Measurements from ENCODE around the gene GPX6. TPM values are rescaled to one million over a fixed set of nuclear protein-coding genes. Genes with fewer than 3 reads are reported as not detected.
"Not testable (repeated sequence)": the region's sequence is repeated elsewhere in the genome, so short reads cannot be mapped to it uniquely, and the experiment has no call there.

Gene GPX6
- total and polyA plus RNA-seq, 2 experiments from 2014 or later, result 0.41 TPM; not detected in 1

DNA sequence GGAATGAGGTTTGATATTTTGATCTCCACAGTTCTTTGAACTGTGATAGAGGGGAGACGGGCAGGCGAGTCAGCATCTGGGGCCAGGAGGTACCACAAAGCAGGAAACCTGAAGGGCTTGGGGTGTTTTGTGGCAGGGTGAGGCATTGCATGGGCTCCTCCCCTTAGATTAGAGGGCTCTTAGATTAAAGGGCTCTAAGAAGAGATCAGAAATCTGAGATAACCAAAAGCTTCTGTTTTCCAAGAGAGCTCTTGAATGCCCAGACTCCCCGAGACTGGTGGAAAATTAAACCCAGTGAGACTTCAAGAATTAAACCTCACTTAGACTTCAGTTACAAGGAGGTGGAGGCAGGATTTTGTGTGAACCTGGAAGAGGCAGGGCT lies 7.6 kb upstream of the GPX6 start:
- Histone ChIP-seq H2AFZ (no peak overlapping the region), H3K4me2 (no peak overlapping the region), H3K4me1 (ENCODE audit: insufficient read depth) (no peaks in the 10 kb centered on the region), H3K36me3 (replicated peaks; ENCODE audit: insufficient read depth, low read depth) (no peaks in the 10 kb centered on the region), H3K79me2 (no peaks in the 10 kb centered on the region), H3K4me3 (no peak overlapping the region), H3K27me3 (peaks cover 4% of the 10 kb centered on the region), H4K20me1 (ENCODE audit: insufficient read depth, poor library complexity, severe bottlenecking) (no peaks in the 10 kb centered on the region), H3K9me2 (replicated peaks; ENCODE audit: insufficient read depth) (no peaks in the 10 kb centered on the region), H3K27ac (no peak overlapping the region), H3K9me3 (ENCODE audit: low read depth) (no peaks in the 10 kb centered on the region)
- no peak for DNase-seq (ENCODE audit: low spot score)
- TF ChIP-seq EZH2 (IDR thresholded peaks at IDR 0.05; ENCODE audit: borderline replicate concordance) (no peak), CTCF (IDR thresholded peaks at IDR 0.05; ENCODE audit: poor library complexity) (no peak), EZH2phosphoT487 (IDR thresholded peaks at IDR 0.05; ENCODE audit: low read depth, severe bottlenecking, unreplicated experiment) (no peak)
- WGBS (ENCODE audit: low lambda C conversion rate, missing lambda C conversion rate), result 32% methylated on average over 3 of the region's 3 CpGs

DNA sequence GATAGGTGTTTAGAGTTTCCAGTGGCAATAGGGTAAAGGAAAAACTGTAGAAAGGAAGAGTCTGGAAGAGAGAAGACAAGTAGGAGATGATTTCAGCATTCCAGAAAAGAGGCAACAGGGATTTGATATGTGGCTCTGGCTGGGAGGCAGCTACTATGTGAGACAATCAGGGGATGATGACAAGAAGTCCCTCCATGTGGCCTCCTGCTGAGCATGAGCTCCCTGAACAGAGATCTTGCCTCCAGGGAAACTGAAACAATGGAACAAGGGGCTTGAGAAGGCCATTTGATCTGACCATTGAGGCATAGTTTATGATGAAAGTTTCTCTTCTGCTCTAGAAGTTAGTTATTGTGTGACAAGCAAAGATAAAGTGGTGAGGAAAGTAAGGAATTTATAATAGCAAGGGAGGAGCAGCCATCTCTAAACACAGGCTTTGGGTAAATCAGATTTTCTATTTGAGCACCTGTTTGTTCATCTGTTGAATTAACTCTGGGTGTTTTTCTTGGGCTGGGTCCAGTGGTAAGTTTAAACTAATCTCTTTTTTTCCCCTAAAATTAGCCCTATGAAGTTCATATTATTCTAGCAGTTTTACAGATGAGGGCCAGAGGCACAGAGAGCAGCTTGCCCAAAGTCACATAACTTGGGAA lies 7.1 kb upstream of the GPX6 start:
- Histone ChIP-seq H3K4me2 (no peak overlapping the region), H3K9me2 (replicated peaks; ENCODE audit: insufficient read depth) (no peaks in the 10 kb centered on the region)
- no peak for DNase-seq (ENCODE audit: low spot score)

GRCh38 chr6:28517964-28518363 lies 2.4 kb upstream of the GPX6 start:
- H4K20me1 ChIP-seq (ENCODE audit: insufficient read depth, poor library complexity, severe bottlenecking), result no peaks in the 10 kb centered on the region
- 94% methylated on average over 2 of the region's 2 CpGs for WGBS (ENCODE audit: low lambda C conversion rate, missing lambda C conversion rate)
- H3K4me1 ChIP-seq (ENCODE audit: insufficient read depth), result no peaks in the 10 kb centered on the region
- H3K27ac ChIP-seq, result no peak overlapping the region
- no peak overlapping the region for H3K4me3 ChIP-seq
- H3K27me3 ChIP-seq, result peaks cover 5% of the 10 kb centered on the region
- no peak for DNase-seq (ENCODE audit: low spot score)
- H3K9me2 ChIP-seq (replicated peaks; ENCODE audit: insufficient read depth), result no peaks in the 10 kb centered on the region
- TF ChIP-seq EZH2phosphoT487 (IDR thresholded peaks at IDR 0.05; ENCODE audit: low read depth, severe bottlenecking, unreplicated experiment) (no peak), CTCF (IDR thresholded peaks at IDR 0.05; ENCODE audit: poor library complexity) (no peak), EZH2 (IDR thresholded peaks at IDR 0.05; ENCODE audit: borderline replicate concordance) (no peak)
- H2AFZ ChIP-seq, result no peak overlapping the region
- no peaks in the 10 kb centered on the region for H3K9me3 ChIP-seq (ENCODE audit: low read depth)
- H3K4me2 ChIP-seq, result no peak overlapping the region
- no peaks in the 10 kb centered on the region for H3K79me2 ChIP-seq
- no peaks in the 10 kb centered on the region for H3K36me3 ChIP-seq (replicated peaks; ENCODE audit: insufficient read depth, low read depth)

More for the DNA sequence above, 7.1 kb upstream of the GPX6 start:
- H3K4me3 ChIP-seq, result no peak overlapping the region
- H3K4me1 ChIP-seq (ENCODE audit: insufficient read depth), result no peaks in the 10 kb centered on the region
- H3K79me2 ChIP-seq, result no peaks in the 10 kb centered on the region
- H3K9me3 ChIP-seq (ENCODE audit: low read depth), result no peaks in the 10 kb centered on the region
- TF ChIP-seq CTCF (IDR thresholded peaks at IDR 0.05; ENCODE audit: poor library complexity) (no peak), EZH2phosphoT487 (IDR thresholded peaks at IDR 0.05; ENCODE audit: low read depth, severe bottlenecking, unreplicated experiment) (no peak), EZH2 (IDR thresholded peaks at IDR 0.05; ENCODE audit: borderline replicate concordance) (no peak)
- no peak overlapping the region for H2AFZ ChIP-seq
- H4K20me1 ChIP-seq (ENCODE audit: insufficient read depth, poor library complexity, severe bottlenecking), result no peaks in the 10 kb centered on the region
- peaks cover 4% of the 10 kb centered on the region for H3K27me3 ChIP-seq
- no peak overlapping the region for H3K27ac ChIP-seq
- no peaks in the 10 kb centered on the region for H3K36me3 ChIP-seq (replicated peaks; ENCODE audit: insufficient read depth, low read depth)

DNA sequence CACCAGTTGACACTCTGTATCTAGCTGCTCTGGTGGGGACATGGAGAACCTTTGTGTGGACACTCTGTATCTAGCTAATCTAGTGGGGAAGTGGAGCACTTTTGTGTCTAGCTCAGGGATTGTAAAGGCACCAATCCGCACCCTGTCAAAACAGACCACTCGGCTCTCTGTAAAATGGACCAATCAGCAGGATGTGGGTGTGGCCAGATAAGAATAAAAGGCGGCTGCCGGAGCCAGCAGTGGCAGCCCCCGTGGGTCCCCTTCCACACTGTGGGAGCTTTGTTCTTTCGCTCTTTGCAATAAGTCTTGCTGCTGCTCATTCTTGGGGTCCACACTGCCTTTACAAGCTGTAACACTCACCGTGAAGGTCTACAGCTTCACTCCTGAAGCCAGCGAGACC lies 3.2 kb downstream of the GPX6 start:
- not testable (repeated sequence) for H3K9me3 ChIP-seq (ENCODE audit: low read depth); DNase-seq (ENCODE audit: low spot score); H4K20me1 ChIP-seq (ENCODE audit: insufficient read depth, poor library complexity, severe bottlenecking); H3K27me3 ChIP-seq; H3K36me3 ChIP-seq (replicated peaks; ENCODE audit: insufficient read depth, low read depth); H3K4me3 ChIP-seq; H3K79me2 ChIP-seq; H2AFZ ChIP-seq; H3K9me2 ChIP-seq (replicated peaks; ENCODE audit: insufficient read depth); H3K27ac ChIP-seq; H3K4me2 ChIP-seq; H3K4me1 ChIP-seq (ENCODE audit: insufficient read depth)
- 85% methylated on average over 8 of the region's 8 CpGs for WGBS (ENCODE audit: low lambda C conversion rate, missing lambda C conversion rate)

All from hepatocyte (in vitro differentiated cells).